Vagina (tissue), 2 donors: ENCODE measurements around the gene KLHL3. TPM values are rescaled to one million over a fixed set of nuclear protein-coding genes. Genes with fewer than 3 reads are reported as not detected.

Experiments used
- DNase-seq, 2 donors: peaks; one replicate each; pipeline ENCODE4 v3.0.0-alpha.2; 2017; ENCODE audit errors: extremely low spot score in 2 of 2
- H3K27ac ChIP-seq: fragments of 200-600 bp; sonication (generic); one replicate; pipeline ENCODE4 v1.5.1; 2019
- H3K27me3 ChIP-seq: fragments of 200-600 bp; sonication (generic); one replicate; pipeline ENCODE4 v1.5.1; 2019
- H3K36me3 ChIP-seq, 2 donors: fragments of 200-600 bp; sonication (generic); one replicate each; pipeline ENCODE4 v1.5.1; 2017 to 2019
- H3K4me1 ChIP-seq: fragments of 200-600 bp; sonication (generic); one replicate; pipeline ENCODE4 v1.5.1; 2019
- H3K4me3 ChIP-seq, 2 donors: fragments of 200-600 bp; sonication (generic); 1 replicate in 1 of 2; 2 replicates in 1 of 2; pipeline ENCODE4 v1.5.1; 2016 to 2019
- H3K9me3 ChIP-seq: fragments of 200-600 bp; sonication (generic); one replicate; pipeline ENCODE4 v1.5.1; 2019
- CTCF ChIP-seq, 3 experiments: fragments of 450-650 bp in 2 of 3; fragments of 200-600 bp in 1 of 3; sonication (generic) in 1 of 3; IDR thresholded peaks; one replicate each; pipeline ENCODE4 v1.5.1; 2017 to 2019; ENCODE audit warnings: antibody characterized with exemption in 3 of 3, mild to moderate bottlenecking in 2 of 3, moderate library complexity in 2 of 3
- POLR2A ChIP-seq, 2 donors: fragments of 450-650 bp; IDR thresholded peaks; one replicate each; pipeline ENCODE4 v1.6.1; 2017; ENCODE audit warnings: antibody characterized with exemption in 2 of 2, mild to moderate bottlenecking in 2 of 2, moderate library complexity in 2 of 2
- POLR2AphosphoS5 ChIP-seq, 2 donors: sonication (generic); formaldehyde crosslinking; IDR thresholded peaks; one replicate each; pipeline ENCODE4 v1.9.0; 2017; ENCODE audit warnings: antibody characterized with exemption in 2 of 2, mild to moderate bottlenecking in 2 of 2, low read depth in 1 of 2; ENCODE audit not compliant: insufficient read depth in 1 of 2
- intact Hi-C: fragments of 100-400 bp; cut with DNase I; formaldehyde crosslinking; loops from one replicate; pipeline ENCODE4 v1.15.1; 2023
- total RNA-seq: library from RNA; depleted of rRNA; stranded (reverse); fragments of >200 nt; gene quantifications from one replicate; pipeline ENCODE4 v1.2.3, GENCODE V29; 2016

The KLHL3 gene
- total RNA-seq, 1 donor from 2014 or later = 7.4 TPM

GRCh38 chr5:137743031-137743640 is 7.2 kb upstream of the KLHL3 start:
- intact Hi-C loops = loop anchor here (5.0 kb wide), 1 partner anchor 81 kb away; no protein-coding TSS in a partner anchor
- TF ChIP-seq CTCF (IDR thresholded peaks at IDR 0.05) (peak in 2 of 3 experiments; percentile 25 to 57), POLR2A (IDR thresholded peaks at IDR 0.05) (no peak), POLR2AphosphoS5 (IDR thresholded peaks at IDR 0.05; ENCODE audit: insufficient read depth in 1 of 2, low read depth in 1 of 2) (no peak)
- Histone ChIP-seq H3K36me3 (no peaks in the 10 kb centered on the region), H3K27me3 (no peaks in the 10 kb centered on the region), H3K27ac (no peak overlapping the region), H3K9me3 (no peaks in the 10 kb centered on the region), H3K4me1 (no peaks in the 10 kb centered on the region), H3K4me3 (no peak overlapping the region)
- DNase-seq = no peak

- DNase-seq = no peak
- Histone ChIP-seq H3K4me1 (peaks cover 9% of the 10 kb centered on the region), H3K4me3 (no peak overlapping the region), H3K27me3 (no peaks in the 10 kb centered on the region), H3K9me3 (no peaks in the 10 kb centered on the region), H3K36me3 (no peaks in the 10 kb centered on the region), H3K27ac (no peak overlapping the region)
- TF ChIP-seq POLR2AphosphoS5 (IDR thresholded peaks at IDR 0.05; ENCODE audit: insufficient read depth in 1 of 2, low read depth in 1 of 2) (no peak), CTCF (IDR thresholded peaks at IDR 0.05) (no peak), POLR2A (IDR thresholded peaks at IDR 0.05) (no peak)
- intact Hi-C loops = loop anchor here (5.0 kb wide), 1 partner anchor 79 kb away; no protein-coding TSS in a partner anchor
Observed at GRCh38 chr5:137741718-137742117, 5.8 kb upstream of the KLHL3 start.

GRCh38 chr5:137739737-137740136 is 3.8 kb upstream of the KLHL3 start:
- H3K4me1 ChIP-seq = peaks cover 26% of the 10 kb centered on the region
- no peaks in the 10 kb centered on the region for H3K27me3 ChIP-seq
- no peak for DNase-seq
- no peak overlapping the region for H3K4me3 ChIP-seq
- no peak for TF ChIP-seq CTCF (IDR thresholded peaks at IDR 0.05)
- TF ChIP-seq POLR2A (IDR thresholded peaks at IDR 0.05) = no peak
- no peak for TF ChIP-seq POLR2AphosphoS5 (IDR thresholded peaks at IDR 0.05; ENCODE audit: insufficient read depth in 1 of 2, low read depth in 1 of 2)
- H3K27ac ChIP-seq = no peak overlapping the region
- intact Hi-C loops = loop anchor here (5.0 kb wide), 1 partner anchor 77 kb away; no protein-coding TSS in a partner anchor
- H3K9me3 ChIP-seq = no peaks in the 10 kb centered on the region
- H3K36me3 ChIP-seq = no peaks in the 10 kb centered on the region

GRCh38 chr5:137738947-137739346 is 3.1 kb upstream of the KLHL3 start:
- no peak overlapping the region for H3K27ac ChIP-seq
- TF ChIP-seq POLR2A (IDR thresholded peaks at IDR 0.05) (no peak), POLR2AphosphoS5 (IDR thresholded peaks at IDR 0.05; ENCODE audit: insufficient read depth in 1 of 2, low read depth in 1 of 2) (no peak), CTCF (IDR thresholded peaks at IDR 0.05) (no peak)

More at GRCh38 chr5:137738947-137739346, 3.1 kb upstream of the KLHL3 start:
- intact Hi-C loops = no loop called here
- Histone ChIP-seq H3K27me3 (no peaks in the 10 kb centered on the region), H3K9me3 (no peaks in the 10 kb centered on the region), H3K36me3 (no peaks in the 10 kb centered on the region), H3K4me3 (no peak overlapping the region), H3K4me1 (peaks cover 34% of the 10 kb centered on the region)
- DNase-seq = no peak
